PC-3 (cell line): Measurements from ENCODE around the gene C1QTNF4. TPM values are rescaled to one million over a fixed set of nuclear protein-coding genes. Genes with fewer than 3 reads are reported as not detected.

Experiments
- ATAC-seq: fragments of 200-7000 bp; cut with Tn5 transposase; 2 replicates; pipeline ENCODE4 v1.9.1; 2020; ENCODE audit warnings: mild to moderate bottlenecking, moderate library complexity
- BruUV-seq: library from RNA; stranded (reverse); fragments of 400-500 nt; replicated peaks from 2 replicates; lab custom pipeline; 2021; lab: Mats Ljungman, UMichigan
- CTCF ChIA-PET: fragments of 300-600 bp; sonication (Branson Sonifier 250); formaldehyde crosslinking; loops from one replicate; lab custom pipeline; 2022; ENCODE audit warnings: antibody characterized with exemption; lab: Charles Lee
- POLR2A ChIA-PET: fragments of 300-600 bp; sonication (Branson Sonifier 250); formaldehyde crosslinking; loops from one replicate; lab custom pipeline; 2022; ENCODE audit warnings: antibody characterized with exemption; ENCODE audit not compliant: unreplicated experiment; lab: Charles Lee
- DNase-seq: peaks from one replicate; pipeline ENCODE4 v3.0.0-alpha.2; 2015
- H2AFZ ChIP-seq: fragments of 300-600 bp; sonication (generic); 2 replicates; pipeline ENCODE4 v1.6.0; 2016; ENCODE audit warnings: antibody characterized with exemption, low read length
- H3F3A ChIP-seq: fragments of 300-600 bp; sonication (generic); one replicate; pipeline ENCODE4 v1.6.0; 2017; ENCODE audit warnings: antibody characterized with exemption, low read length, control low read depth, mild to moderate bottlenecking; ENCODE audit not compliant: unreplicated experiment
- H3K27ac ChIP-seq: fragments of 300-600 bp; sonication (generic); 2 replicates; pipeline ENCODE4 v1.5.1; 2016; ENCODE audit warnings: mild to moderate bottlenecking, low read length
- H3K27me3 ChIP-seq: fragments of 300-600 bp; sonication (generic); 2 replicates; pipeline ENCODE4 v1.6.1; 2016; ENCODE audit warnings: low read length, mixed read lengths
- H3K36me3 ChIP-seq: fragments of 300-600 bp; sonication (generic); 2 replicates; pipeline ENCODE4 v1.6.1; 2016; ENCODE audit warnings: low read depth, mixed run types, low read length, mixed read lengths
- H3K4me1 ChIP-seq: fragments of 300-600 bp; sonication (generic); 2 replicates; pipeline ENCODE4 v1.5.1; 2016; ENCODE audit warnings: low read length; ENCODE audit not compliant: insufficient read depth
- H3K4me2 ChIP-seq: fragments of 300-600 bp; sonication (generic); 2 replicates; pipeline ENCODE4 v1.6.0; 2016; ENCODE audit warnings: low read length
- H3K4me3 ChIP-seq: fragments of 300-600 bp; sonication (generic); 2 replicates; pipeline ENCODE4 v1.5.1; 2016; ENCODE audit warnings: mild to moderate bottlenecking, low read length, mixed read lengths
- H3K79me2 ChIP-seq: fragments of 300-600 bp; sonication (generic); 2 replicates; pipeline ENCODE4 v1.6.1; 2017; ENCODE audit warnings: low read length, mixed read lengths
- H3K9ac ChIP-seq: fragments of 300-600 bp; sonication (generic); 2 replicates; pipeline ENCODE4 v1.6.0; 2016; ENCODE audit warnings: mild to moderate bottlenecking, low read length
- H3K9me2 ChIP-seq: fragments of 300-600 bp; sonication (generic); replicated peaks from 2 replicates; pipeline ENCODE4 v1.6.1; 2016; ENCODE audit warnings: mixed run types, low read length, mixed read lengths
- H3K9me3 ChIP-seq: fragments of 300-600 bp; sonication (generic); 2 replicates; pipeline ENCODE4 v1.6.1; 2016; ENCODE audit warnings: low read length, mixed read lengths
- H4K20me1 ChIP-seq: fragments of 300-600 bp; sonication (generic); 2 replicates; pipeline ENCODE4 v1.6.1; 2016; ENCODE audit warnings: low read length, mixed read lengths
- EZH2 ChIP-seq: fragments of 300-600 bp; sonication (generic); IDR thresholded peaks from one replicate; pipeline ENCODE4 v1.6.1; 2017; ENCODE audit warnings: antibody characterized with exemption, mild to moderate bottlenecking, low read length; ENCODE audit not compliant: unreplicated experiment
- EZH2phosphoT487 ChIP-seq: fragments of 300-600 bp; sonication (generic); IDR thresholded peaks from 2 replicates; pipeline ENCODE4 v1.6.1; 2018; ENCODE audit warnings: mild to moderate bottlenecking, antibody characterized with exemption, low read length, borderline replicate concordance
- intact Hi-C: fragments of 100-400 bp; cut with micrococcal nuclease; formaldehyde crosslinking; loops from 2 replicates; pipeline ENCODE4 v1.9.0; 2023
- total RNA-seq: library from RNA; depleted of rRNA; stranded (reverse); fragments of >200 nt; gene quantifications from 2 replicates; pipeline ENCODE4 v1.2.3, GENCODE V29; 2014
- TF ChIP-seq, protein P1 (sequence below): fragments of 300-600 bp; sonication (generic); conservative IDR thresholded peaks from 2 replicates; pipeline ENCODE4 v1.5.1; 2017; ENCODE audit warnings: antibody characterized with exemption, low read depth, mild to moderate bottlenecking, low read length

C1QTNF4 gene
- total RNA-seq, 1 experiment from 2014 or later = not detected

DNA sequence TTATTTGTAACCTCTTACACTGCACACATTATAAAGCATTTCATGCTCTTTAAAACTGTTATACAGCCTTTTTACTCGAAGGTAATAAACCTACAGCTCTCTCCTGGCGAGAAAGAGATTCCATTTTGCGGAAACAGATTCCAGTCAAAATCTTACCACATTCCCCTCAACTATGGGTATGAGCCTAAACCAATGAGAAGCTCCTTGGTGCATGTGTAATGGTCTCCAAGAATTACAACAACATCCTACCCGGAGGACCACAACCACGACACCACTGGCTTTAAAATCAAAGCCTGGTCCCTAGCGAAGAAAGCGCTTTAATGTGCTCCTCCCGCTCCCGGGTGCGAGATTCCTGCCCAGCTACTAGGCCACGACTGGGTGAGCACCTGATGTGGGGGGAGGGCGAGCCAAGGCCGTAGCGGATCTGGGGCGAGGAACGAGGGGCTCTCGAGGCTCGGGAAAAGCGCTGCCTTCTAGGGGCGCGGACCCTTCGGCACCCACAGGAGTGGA lies 42.1 kb downstream of the C1QTNF4 start:
- peak; percentile 1 for ATAC-seq
- H3K9me3 ChIP-seq = no peaks in the 10 kb centered on the region
- POLR2A ChIA-PET = interaction anchor here (0.7 kb wide), 1 partner anchor 331 kb away, joined by 27 read pairs; no protein-coding TSS in a partner anchor
- peak overlapping the region; percentile 86 for H3K4me2 ChIP-seq
- intact Hi-C loops = no loop called here
- H3F3A ChIP-seq = no peaks in the 10 kb centered on the region
- peaks cover 32% of the 10 kb centered on the region for H4K20me1 ChIP-seq
- H3K9ac ChIP-seq = peak overlapping the region; percentile 98
- peaks cover 12% of the 10 kb centered on the region for H3K4me1 ChIP-seq
- peaks cover 59% of the 10 kb centered on the region for H3K79me2 ChIP-seq
- peaks cover 12% of the 10 kb centered on the region; the same call in 1 of the 2 replicates for H3K36me3 ChIP-seq
- no peaks in the 10 kb centered on the region for H3K27me3 ChIP-seq
- CTCF ChIA-PET = no interaction called here
- no peak for TF ChIP-seq EZH2phosphoT487
- TF ChIP-seq, protein P1, sequence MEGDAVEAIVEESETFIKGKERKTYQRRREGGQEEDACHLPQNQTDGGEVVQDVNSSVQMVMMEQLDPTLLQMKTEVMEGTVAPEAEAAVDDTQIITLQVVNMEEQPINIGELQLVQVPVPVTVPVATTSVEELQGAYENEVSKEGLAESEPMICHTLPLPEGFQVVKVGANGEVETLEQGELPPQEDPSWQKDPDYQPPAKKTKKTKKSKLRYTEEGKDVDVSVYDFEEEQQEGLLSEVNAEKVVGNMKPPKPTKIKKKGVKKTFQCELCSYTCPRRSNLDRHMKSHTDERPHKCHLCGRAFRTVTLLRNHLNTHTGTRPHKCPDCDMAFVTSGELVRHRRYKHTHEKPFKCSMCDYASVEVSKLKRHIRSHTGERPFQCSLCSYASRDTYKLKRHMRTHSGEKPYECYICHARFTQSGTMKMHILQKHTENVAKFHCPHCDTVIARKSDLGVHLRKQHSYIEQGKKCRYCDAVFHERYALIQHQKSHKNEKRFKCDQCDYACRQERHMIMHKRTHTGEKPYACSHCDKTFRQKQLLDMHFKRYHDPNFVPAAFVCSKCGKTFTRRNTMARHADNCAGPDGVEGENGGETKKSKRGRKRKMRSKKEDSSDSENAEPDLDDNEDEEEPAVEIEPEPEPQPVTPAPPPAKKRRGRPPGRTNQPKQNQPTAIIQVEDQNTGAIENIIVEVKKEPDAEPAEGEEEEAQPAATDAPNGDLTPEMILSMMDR = no peak
- TF ChIP-seq EZH2 = no peak
- no TSS peak for BruUV-seq
- peak overlapping the region; percentile 93 for H3K4me3 ChIP-seq
- peak overlapping the region; percentile 49 for H2AFZ ChIP-seq
- peak overlapping the region; percentile 75 for H3K27ac ChIP-seq
- peak; percentile 25 for DNase-seq
- no peaks in the 10 kb centered on the region for H3K9me2 ChIP-seq

DNA sequence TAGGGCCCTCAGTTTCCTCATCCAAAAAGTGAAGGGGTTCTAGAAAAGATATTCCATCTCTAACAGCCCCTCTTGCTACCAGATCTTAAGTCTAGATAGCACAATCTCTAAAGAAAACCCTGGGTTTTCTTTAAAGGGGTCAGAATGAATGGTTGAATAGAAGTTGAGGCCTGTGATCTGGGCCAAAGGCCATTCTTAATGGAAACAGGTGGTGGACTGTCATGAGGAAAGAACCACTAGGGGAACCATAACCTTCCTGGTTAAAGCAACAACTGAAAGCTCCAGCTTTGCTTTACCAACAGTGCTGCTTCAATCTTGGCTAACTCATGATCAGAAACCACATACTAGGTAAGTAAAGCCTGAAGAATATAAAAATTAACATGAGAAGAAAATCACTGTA lies 43.1 kb downstream of the C1QTNF4 start:
- DNase-seq (peak; percentile 45), ATAC-seq (no peak)
- H3K27me3 ChIP-seq = no peaks in the 10 kb centered on the region
- no peaks in the 10 kb centered on the region for H3F3A ChIP-seq
- peaks cover 69% of the 10 kb centered on the region for H3K79me2 ChIP-seq
- H3K4me2 ChIP-seq = peak overlapping the region; percentile 86
- peaks cover 12% of the 10 kb centered on the region; the same call in 1 of the 2 replicates for H3K36me3 ChIP-seq
- peak overlapping the region; percentile 93 for H3K4me3 ChIP-seq
- ChIA-PET POLR2A (interaction anchor here (0.7 kb wide), 1 partner anchor 330 kb away, joined by 27 read pairs; no protein-coding TSS in a partner anchor), CTCF (interaction anchor here (0.5 kb wide), 1 partner anchor 97 kb away, joined by 4 read pairs; no protein-coding TSS in a partner anchor)
- no peaks in the 10 kb centered on the region for H3K9me3 ChIP-seq
- BruUV-seq = no TSS peak
- peaks cover 12% of the 10 kb centered on the region for H3K4me1 ChIP-seq
- H3K9ac ChIP-seq = no peak overlapping the region
- TF ChIP-seq, protein P1 = peak; percentile 56
- no peak for TF ChIP-seq EZH2
- TF ChIP-seq EZH2phosphoT487 = no peak
- intact Hi-C loops = no loop called here
- peaks cover 34% of the 10 kb centered on the region for H4K20me1 ChIP-seq
- H2AFZ ChIP-seq = no peak overlapping the region
- H3K9me2 ChIP-seq = no peaks in the 10 kb centered on the region
- no peak overlapping the region for H3K27ac ChIP-seq
